HT1080 (cell line): ENCODE results near the gene TNIK. TPM values are rescaled to one million over a fixed set of nuclear protein-coding genes. Genes with fewer than 3 reads are reported as not detected.
"Not testable (repeated sequence)": the region's sequence is repeated elsewhere in the genome, so short reads cannot be mapped to it uniquely, and the experiment has no call there.

ENCODE experiments used
- DNase-seq: peaks from one replicate; pipeline ENCODE4 v3.0.0-alpha.2; 2015; ENCODE audit warnings: low read depth
- total RNA-seq: library from RNA; depleted of rRNA; stranded (reverse); fragments of >200 nt; shearing (Covaris generic); gene quantifications from 2 replicates; pipeline ENCODE4 v1.2.3, GENCODE V29; 2014

TNIK gene
- total RNA-seq, 1 experiment from 2014 or later, result 16.1 TPM

DNA sequence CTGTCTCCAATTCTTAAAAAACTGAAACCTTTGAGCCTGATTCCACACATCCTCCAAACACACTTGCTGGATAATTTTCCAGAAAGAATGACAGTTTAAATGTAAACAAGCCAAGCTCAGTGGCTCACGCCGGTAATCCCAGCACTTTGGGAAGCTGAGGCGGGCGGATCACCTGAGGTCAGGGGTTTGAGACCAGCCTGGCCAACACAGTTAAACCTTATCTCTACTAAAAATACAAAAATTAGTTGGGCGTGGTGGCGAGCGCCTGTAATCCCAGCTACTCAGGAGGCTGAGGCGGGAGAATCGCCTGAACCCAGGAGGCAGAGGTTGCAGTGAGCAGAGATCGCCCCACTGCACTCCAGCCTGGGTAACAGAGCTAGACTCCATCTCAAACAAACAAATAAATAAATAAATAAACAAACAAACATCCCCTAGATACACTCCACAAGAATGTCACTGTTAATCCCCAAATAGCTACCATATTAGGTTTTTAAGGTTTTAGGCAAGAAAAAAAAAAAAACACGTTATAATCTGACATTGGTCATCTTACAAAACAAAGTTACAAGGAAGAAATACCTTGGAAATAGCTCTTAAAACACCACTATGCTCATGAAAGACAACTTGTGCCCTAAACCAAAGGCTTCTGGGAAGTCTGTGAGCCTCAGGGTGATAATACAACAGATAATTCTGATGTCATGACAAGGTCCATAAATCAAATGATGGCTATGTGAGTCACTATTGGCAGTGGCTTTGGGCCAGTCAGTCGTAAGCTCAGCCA, 13.2 kb downstream of the TNIK start:
- peak; percentile 89 for DNase-seq

DNA sequence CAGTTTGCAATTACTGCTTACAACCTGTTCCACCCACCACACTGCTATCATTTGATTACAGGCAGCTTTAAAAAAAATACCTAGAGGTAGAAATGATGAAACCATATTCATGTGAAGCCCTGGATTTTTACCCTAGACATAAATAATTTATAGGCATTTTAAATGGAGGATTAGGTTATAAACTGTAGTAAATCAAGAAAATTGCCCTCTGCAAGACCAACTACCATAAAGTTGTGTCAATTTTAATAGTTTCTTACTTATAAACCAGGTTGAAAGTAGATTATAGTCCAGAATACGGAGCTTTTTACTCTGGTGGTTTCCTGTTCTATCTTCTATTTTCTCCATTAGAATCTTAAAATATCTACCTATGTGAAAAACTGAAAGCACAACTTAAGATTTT, 13.9 kb downstream of the TNIK start:
- no peak for DNase-seq

DNA sequence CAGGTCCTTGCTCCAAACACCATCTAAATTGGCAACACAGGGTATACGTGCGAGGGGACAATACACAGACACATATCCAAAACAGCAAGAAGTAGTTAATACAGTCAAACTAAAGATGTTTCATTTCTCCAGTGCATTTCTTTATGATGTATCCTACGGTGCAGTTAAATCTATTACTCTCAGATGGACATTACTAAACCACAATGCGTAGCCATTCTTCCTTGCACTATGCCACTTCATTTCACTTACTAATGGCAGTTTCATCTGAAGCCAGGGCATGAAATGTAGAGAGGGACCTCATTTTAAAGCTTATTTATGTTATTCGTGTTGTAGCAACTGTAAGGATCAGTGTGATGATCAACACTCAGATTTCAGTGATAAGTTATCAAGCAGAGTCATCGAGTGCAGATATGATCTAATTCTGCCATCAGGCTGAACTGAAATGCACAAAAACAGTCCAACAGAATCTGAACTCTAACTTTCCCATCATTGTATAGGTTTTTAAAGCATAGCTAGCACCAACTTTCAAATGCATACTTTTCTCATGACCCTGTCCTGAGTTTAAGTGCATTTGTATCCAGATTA, 14.5 kb downstream of the TNIK start:
- DNase-seq, result no peak

- no peak for DNase-seq
Observed at GRCh38 chr3:171444001-171444690, 16.1 kb downstream of the TNIK start.

GRCh38 chr3:171443211-171443957, 16.8 kb downstream of the TNIK start:
- DNase-seq, result no peak

DNA sequence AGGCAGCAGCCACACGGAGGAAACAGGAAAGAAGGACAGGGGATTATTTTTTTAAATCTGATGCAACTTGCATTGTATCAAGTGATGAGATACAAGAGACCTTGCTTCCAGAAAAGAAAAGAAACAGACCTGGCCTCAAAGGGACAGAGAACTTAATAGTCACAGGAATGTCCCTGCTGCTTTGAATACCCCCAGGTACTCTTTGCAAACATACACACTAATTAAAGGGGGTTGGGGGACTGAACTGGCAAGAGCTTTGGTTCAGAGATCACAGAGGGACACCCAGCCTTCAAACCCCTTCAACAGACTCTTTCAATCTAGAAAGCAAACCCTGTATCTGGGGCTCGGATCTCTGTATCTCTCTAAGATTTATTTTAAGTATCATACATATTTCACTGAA, 18.0 kb downstream of the TNIK start:
- DNase-seq, result no peak

- no peak for DNase-seq
Observed at GRCh38 chr3:171441381-171441780, 18.8 kb downstream of the TNIK start.

DNA sequence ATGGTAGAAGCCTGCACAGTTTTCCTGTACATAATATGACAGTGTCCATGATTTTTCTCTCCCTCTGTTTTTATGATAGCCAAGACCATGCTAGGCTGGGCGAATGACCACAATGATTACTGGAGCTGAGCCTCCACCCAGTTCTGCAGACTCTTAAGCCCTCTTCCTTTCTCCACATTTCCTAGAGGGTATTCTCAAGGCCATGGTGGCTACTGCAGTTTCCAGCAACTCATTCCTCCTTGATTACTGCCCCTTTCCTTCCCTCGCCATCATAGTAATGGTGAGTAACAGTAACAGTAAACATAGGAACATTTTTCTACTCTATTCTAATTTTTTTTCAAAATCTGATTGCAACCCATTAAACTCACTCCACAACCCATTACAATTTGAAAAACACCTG, 20.2 kb downstream of the TNIK start:
- DNase-seq, result no peak

DNA sequence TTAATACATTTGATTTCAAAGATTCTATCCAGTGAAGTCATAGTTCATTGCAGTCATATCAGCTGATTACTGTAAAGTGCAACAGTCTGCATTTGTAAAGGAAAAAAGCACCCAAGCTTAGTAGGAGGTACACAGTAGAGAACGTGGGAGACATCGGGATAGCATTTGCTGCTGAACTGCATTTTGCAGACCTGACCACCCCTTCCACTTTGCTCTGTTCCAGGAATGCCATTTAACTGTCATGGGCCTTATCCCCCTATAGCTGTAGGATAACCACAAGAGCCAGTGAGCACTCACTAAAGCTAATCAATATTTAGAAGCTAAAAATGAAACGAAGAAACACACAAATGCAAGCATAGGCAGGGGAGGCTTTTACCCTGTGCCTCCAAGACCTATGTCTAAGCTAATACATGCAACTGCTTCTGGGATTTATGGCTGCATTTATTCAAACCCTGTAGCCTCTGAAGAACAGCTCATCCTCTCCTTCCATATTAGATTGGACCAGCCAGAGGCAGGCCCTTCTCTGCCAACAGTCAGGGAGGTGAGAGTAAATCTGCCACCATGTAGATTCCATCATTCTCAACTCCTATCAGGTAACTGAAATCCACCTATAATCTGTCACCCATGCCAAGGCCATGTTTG, 23.0 kb downstream of the TNIK start:
- DNase-seq, result no peak

- no peak for DNase-seq
Observed at GRCh38 chr3:171436380-171436779, 23.8 kb downstream of the TNIK start.

DNA sequence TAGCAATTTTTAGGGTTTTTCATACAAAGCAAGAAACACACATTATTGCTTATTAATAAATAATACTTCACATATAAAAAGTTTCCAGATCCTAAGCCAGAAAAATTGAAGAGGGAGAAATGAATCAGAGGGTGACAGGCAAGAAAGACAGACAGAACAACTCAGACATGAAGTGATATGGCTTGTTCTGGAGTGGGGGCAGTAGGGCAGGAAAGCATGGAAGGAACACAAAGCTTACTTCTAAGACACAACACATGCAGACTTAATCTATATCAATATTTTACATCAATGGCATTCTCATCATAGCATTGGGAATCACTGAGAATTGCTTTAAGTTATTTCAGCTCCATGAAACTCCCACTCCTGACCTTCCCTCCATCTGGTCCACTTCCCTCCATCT, 24.4 kb downstream of the TNIK start:
- no peak for DNase-seq

- DNase-seq, result no peak
Observed at GRCh38 chr3:171435143-171435542, 25.1 kb downstream of the TNIK start.

DNA sequence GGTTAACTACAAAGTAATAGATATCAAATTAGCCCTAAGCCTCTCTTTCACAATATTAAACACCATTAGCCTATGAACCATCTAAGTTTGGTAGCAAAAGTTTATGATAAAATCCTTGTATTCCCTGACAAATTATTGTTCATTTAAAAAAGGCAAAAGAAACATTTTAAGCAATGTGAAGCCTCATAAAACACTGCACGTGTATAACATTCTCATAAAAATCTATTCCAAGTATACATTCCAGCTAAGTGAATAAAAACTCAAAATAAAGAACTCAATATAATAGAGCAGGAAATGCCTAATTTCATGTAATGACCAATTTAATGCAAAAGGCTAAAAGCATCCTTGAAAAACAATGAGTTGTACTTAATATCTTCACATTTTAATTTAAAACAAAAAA, 27.7 kb downstream of the TNIK start:
- DNase-seq, result no peak

- no peak for DNase-seq
Observed at GRCh38 chr3:171431550-171431949, 28.7 kb downstream of the TNIK start.

DNA sequence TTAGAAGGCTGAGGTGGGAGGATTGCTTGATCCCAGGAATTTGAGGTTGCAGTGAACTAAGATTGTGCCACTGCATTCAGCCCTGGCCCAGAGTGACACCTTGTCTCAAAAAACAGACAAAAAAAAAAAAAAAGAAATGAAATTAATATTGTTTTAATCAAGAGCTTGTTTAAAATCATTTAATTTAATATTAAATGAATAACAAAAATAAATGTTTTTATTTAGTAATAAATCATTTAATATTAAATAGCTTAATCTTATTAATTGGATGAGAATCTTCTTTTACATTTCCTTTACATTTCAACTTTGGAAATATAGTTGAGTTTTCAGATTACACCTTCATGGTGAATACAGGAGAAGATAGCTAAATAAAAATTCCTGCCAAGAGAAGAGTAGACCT, 29.7 kb downstream of the TNIK start:
- DNase-seq, result no peak

DNA sequence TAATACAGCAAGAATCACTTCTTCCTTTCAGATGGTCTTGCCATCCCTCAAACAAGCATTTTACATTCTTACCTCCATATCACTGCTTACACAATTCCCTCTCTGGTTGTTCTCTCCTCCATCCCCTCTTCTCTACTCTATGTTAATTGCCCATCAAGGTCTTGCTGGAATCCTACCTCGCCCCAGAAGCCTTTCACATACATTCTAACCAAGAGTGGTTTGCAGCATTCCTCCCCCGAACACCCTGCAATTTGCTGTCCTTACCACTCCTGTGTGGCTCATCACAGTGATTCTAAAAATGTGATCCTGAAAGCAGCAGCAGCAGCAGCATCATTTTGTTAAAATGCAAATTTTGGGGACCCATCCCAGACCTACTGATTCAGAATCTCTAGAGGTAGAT, 30.6 kb downstream of the TNIK start:
- no peak for DNase-seq

GRCh38 chr3:171428892-171429291, 31.3 kb downstream of the TNIK start:
- no peak for DNase-seq

GRCh38 chr3:171428321-171428787, 31.9 kb downstream of the TNIK start:
- no peak for DNase-seq

DNA sequence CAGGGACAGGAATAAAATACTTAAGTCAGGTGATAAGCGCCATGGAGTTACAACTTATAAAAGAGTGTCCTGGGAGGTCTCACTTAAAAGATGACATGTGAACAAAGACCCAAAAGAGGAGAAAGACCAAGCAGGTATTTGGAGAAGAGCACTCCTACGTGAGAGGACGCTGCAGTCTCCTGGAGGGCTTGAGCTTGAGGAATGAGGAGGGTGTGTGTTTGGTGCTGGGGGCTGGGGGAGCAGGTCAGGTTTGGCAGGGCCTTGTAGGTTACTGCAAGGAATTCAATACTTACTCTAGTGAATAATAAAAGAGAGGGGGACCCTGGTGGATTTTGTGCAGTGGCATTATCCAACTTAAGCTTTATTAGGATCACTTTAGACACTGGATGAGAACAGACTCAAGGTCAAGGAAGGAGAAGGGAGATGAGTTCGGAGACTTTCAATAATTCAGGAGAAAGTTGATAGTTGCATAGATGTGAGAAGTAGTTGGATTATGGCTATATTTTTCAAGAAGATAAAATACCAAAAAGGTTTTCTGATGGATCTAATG, 32.4 kb downstream of the TNIK start:
- no peak for DNase-seq

- DNase-seq, result not testable (repeated sequence)
Observed at GRCh38 chr3:171424063-171424462, 36.1 kb downstream of the TNIK start.

DNA sequence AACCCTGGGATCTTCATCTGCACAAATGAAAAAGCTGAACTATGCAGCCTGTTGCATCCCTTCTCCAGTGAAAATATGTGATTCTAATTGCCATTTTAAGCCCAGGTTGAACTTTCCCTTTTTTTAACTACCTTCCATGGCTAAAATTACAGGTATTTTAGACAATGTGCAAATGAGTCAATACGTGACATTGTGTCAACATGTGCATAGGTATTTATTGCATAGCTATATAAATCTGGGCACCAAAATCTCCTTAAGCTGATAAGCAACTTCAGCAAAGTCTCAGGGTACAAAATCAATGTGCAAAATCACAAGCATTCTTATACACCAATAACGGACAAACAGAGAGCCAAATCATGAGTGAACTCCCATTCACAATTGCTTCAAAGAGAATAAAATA, 37.4 kb downstream of the TNIK start:
- DNase-seq, result not testable (repeated sequence)
